Common myeloid progenitor, CD34-positive (primary cell): ENCODE data around the gene CLDND1.

Experiments used
- CTCF ChIA-PET: fragments of 350-600 bp; sonication (Branson Sonifier 250); formaldehyde crosslinking; loops from one replicate; lab custom pipeline; 2021; ENCODE audit warnings: antibody characterized with exemption; lab: Charles Lee
- POLR2A ChIA-PET: fragments of 350-600 bp; sonication (Branson Sonifier 250); formaldehyde crosslinking; loops from one replicate; lab custom pipeline; 2021; ENCODE audit warnings: antibody characterized with exemption; lab: Charles Lee
- DNase-seq, 3 donors: peaks; one replicate each; pipeline versions ENCODE4 v3.0.0 to v3.0.0-alpha.2; 2013
- H3K27ac ChIP-seq, 2 experiments: 1 replicate in 1 of 2; 2 replicates in 1 of 2; pipeline ENCODE4 v1.7.0; 2013; ENCODE audit warnings: inconsistent platforms in 2 of 2, low read length in 2 of 2, mild to moderate bottlenecking in 2 of 2, low read depth in 1 of 2, moderate library complexity in 1 of 2; ENCODE audit not compliant: severe bottlenecking in 2 of 2, insufficient read depth in 1 of 2, poor library complexity in 1 of 2
- H3K27me3 ChIP-seq, 5 experiments: replicated peaks in 2 of 5; 1 replicate in 3 of 5; 2 replicates in 2 of 5; pipeline versions ENCODE4 v1.6.1 to v1.7.0; 2013; ENCODE audit warnings: low read length in 4 of 5, mild to moderate bottlenecking in 2 of 5, moderate library complexity in 2 of 5, inconsistent platforms in 1 of 5; ENCODE audit not compliant: insufficient read depth in 5 of 5, control insufficient read depth in 4 of 5
- H3K36me3 ChIP-seq, 4 experiments: 1 replicate in 2 of 4; 2 replicates in 2 of 4; pipeline versions ENCODE4 v1.6.1 to v1.7.0; 2013; ENCODE audit warnings: low read length in 3 of 4, control low read depth in 1 of 4, mild to moderate bottlenecking in 1 of 4; ENCODE audit not compliant: control insufficient read depth in 4 of 4, insufficient read depth in 4 of 4
- H3K4me1 ChIP-seq, 4 experiments: 1 replicate in 3 of 4; 2 replicates in 1 of 4; pipeline versions ENCODE4 v1.6.1 to v1.7.1; 2013; ENCODE audit warnings: low read length in 3 of 4, mild to moderate bottlenecking in 3 of 4, control low read depth in 1 of 4, inconsistent platforms in 1 of 4, moderate library complexity in 1 of 4; ENCODE audit not compliant: control insufficient read depth in 4 of 4, insufficient read depth in 4 of 4; ENCODE audit errors: control extremely low read depth in 1 of 4
- H3K4me3 ChIP-seq, 7 experiments: 1 replicate in 4 of 7; 2 replicates in 3 of 7; pipeline versions ENCODE4 v1.5.1 to v1.7.0; 2013; ENCODE audit warnings: mild to moderate bottlenecking in 7 of 7, low read length in 6 of 7, moderate library complexity in 6 of 7, inconsistent platforms in 2 of 7, low read depth in 2 of 7, control low read depth in 1 of 7; ENCODE audit not compliant: insufficient read depth in 4 of 7, control insufficient read depth in 1 of 7; ENCODE audit errors: extremely low read depth in 1 of 7
- H3K9me3 ChIP-seq, 5 experiments: 1 replicate in 4 of 5; 2 replicates in 1 of 5; pipeline versions ENCODE4 v1.6.1 to v1.7.1; 2013; ENCODE audit warnings: low read length in 4 of 5, mild to moderate bottlenecking in 2 of 5, inconsistent platforms in 1 of 5, low read depth in 1 of 5, moderate library complexity in 1 of 5; ENCODE audit not compliant: control insufficient read depth in 4 of 5, insufficient read depth in 2 of 5; ENCODE audit errors: control extremely low read depth in 1 of 5
- WGBS: methylation state at CpG from one replicate; pipeline ENCODE4 v1.1.5; 2013; ENCODE audit not compliant: insufficient coverage; 5-methylcytosine and 5-hydroxymethylcytosine counted together

Gene CLDND1

DNA sequence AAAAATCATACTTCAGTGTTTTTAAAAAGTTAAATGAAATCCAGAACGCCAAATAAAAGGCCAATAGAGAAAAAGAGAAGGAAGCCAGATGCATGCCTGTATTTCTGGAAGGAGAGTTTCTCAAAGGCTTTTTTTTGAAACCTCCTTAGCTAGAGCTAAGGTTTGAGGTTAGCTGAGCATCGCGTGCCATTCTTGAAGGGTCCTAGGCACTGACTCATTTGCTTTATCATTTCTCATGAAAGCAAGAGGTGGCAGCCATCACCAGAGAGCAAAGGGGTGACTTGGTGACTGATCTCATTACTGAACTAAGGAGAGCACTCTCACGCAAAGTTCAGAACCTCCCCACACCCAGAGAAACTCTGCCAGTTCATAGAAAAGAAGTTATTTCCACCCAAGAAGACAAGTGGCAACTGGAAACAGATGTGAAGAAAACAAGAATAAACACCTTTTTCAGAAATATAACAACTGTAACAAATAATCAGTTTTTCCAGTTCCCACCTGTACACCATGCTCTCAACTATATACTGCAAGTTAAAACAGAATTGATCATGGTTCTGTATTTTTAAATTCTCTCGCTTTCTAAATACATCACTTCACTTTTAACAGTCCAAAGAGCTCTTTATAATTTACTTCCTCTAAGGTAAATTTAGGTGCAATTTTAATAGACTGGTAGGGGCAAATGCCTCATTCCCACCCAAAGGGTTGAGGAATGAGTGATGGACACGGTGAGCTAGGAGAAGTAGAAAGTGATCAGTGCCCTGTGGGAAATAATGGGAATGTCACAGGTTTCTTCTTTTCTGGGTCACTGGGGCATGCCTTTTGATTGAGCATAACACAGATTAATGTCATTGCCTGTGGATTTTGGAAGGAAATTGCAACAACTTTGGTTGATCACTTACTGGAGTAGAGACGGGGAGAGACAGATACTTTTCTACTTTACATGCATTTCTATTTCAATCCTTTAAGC, 33.7 kb upstream of the CLDND1 start:
- Histone ChIP-seq H3K27me3 (no peaks in the 10 kb centered on the region), H3K4me3 (peak overlapping the region in 1 of 7 experiments; percentile 48), H3K9me3 (no peaks in the 10 kb centered on the region), H3K36me3 (no peaks in the 10 kb centered on the region), H3K4me1 (peaks cover 0 to 68% (median 9%) of the 10 kb centered on the region in 4 experiments), H3K27ac (no peak overlapping the region)
- CTCF ChIA-PET = no interaction called here
- DNase-seq = peak; percentile 27 to 79 (median 78)
- POLR2A ChIA-PET = no interaction called here
- WGBS = 65% methylated on average over 3 of the region's 7 CpGs

DNA sequence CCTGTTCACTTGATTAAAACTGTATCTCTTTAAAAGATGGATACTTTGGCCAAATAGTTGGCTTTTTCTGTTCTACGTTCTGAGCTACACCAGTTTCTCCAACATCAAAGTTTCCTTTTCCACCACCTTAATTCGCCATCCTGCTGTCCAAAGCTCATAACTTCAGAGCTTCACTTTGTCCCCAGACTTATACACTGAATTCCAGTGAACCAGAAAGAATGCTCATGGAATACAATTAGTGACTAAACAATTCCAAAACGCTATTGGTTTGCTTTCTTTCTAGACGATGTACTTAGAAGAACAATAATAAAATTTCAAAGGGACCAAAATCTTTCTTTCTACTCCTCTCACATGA, 32.3 kb upstream of the CLDND1 start:
- WGBS = 82% methylated on average over 4 of the region's 4 CpGs
- ChIA-PET POLR2A (no interaction called here), CTCF (interaction anchor here (0.9 to 1.4 kb wide), 3 partner anchors 10 to 43 kb away, joined by 3 to 4 read pairs (median 3); no protein-coding TSS in a partner anchor)
- DNase-seq = no peak
- Histone ChIP-seq H3K4me3 (peak overlapping the region in 1 of 7 experiments; percentile 29), H3K27ac (no peak overlapping the region), H3K4me1 (peaks cover 0 to 79% (median 9%) of the 10 kb centered on the region in 4 experiments), H3K36me3 (no peaks in the 10 kb centered on the region), H3K27me3 (no peaks in the 10 kb centered on the region), H3K9me3 (no peaks in the 10 kb centered on the region)

DNA sequence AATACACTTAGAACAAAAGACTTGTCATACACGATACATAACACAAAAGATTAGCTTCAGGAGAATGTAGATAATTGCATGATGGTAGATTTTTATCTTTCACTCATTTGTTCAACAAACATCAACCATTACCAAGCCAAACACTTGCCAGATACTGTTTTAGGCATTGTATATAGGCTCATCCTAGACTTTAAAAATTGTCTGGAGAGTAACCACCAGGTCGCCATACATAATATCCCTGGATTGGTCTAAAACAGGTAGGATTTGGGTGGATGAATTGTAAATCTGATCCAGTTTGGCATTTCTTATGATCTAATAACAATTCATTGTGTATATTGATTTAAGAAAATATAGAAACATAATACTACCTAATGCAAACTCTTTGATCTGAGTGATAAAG, 31.9 kb upstream of the CLDND1 start:
- Histone ChIP-seq H3K27me3 (no peaks in the 10 kb centered on the region), H3K27ac (no peak overlapping the region), H3K4me1 (peaks cover 0 to 80% (median 9%) of the 10 kb centered on the region in 4 experiments), H3K4me3 (peak overlapping the region in 1 of 7 experiments; percentile 29), H3K36me3 (no peaks in the 10 kb centered on the region), H3K9me3 (no peaks in the 10 kb centered on the region)
- CTCF ChIA-PET = interaction anchor here (0.9 to 1.4 kb wide), 3 partner anchors 10 to 43 kb away, joined by 3 to 4 read pairs (median 3); no protein-coding TSS in a partner anchor
- no CpG with 5 or more reads among the region's 2 CpGs for WGBS
- no peak for DNase-seq
- POLR2A ChIA-PET = no interaction called here

DNA sequence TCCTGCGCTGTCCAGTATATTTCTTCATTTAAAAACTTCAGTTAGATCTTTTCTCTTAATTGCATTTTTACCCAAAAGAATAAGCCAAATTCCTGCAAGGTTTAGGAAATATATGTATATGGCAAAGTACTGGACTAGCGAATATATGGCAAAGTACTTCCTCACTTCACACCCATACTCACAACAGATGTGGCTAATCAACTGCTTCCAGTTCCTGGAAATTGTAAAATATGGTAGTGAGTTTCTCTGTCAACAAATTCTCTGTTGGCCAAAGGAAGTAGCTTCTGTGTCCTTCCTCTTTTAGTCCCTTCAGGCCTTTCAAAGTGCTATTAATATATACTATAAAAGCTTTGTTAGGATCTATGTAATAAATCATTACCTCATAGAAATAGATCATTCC, 31.1 kb upstream of the CLDND1 start:
- H3K4me1 ChIP-seq = peaks cover 0 to 81% (median 9%) of the 10 kb centered on the region in 4 experiments
- POLR2A ChIA-PET = no interaction called here
- no peaks in the 10 kb centered on the region for H3K9me3 ChIP-seq
- H3K36me3 ChIP-seq = no peaks in the 10 kb centered on the region
- CTCF ChIA-PET = interaction anchor here (1.2 kb wide), 1 partner anchor 33 kb away, joined by 3 read pairs; no protein-coding TSS in a partner anchor
- no CpG with 5 or more reads among the region's 2 CpGs for WGBS
- peak in 2 of 3 donors; percentile 33 to 49 for DNase-seq
- H3K27me3 ChIP-seq = no peaks in the 10 kb centered on the region
- H3K4me3 ChIP-seq = peak overlapping the region in 1 of 7 experiments; percentile 31
- no peak overlapping the region for H3K27ac ChIP-seq

DNA sequence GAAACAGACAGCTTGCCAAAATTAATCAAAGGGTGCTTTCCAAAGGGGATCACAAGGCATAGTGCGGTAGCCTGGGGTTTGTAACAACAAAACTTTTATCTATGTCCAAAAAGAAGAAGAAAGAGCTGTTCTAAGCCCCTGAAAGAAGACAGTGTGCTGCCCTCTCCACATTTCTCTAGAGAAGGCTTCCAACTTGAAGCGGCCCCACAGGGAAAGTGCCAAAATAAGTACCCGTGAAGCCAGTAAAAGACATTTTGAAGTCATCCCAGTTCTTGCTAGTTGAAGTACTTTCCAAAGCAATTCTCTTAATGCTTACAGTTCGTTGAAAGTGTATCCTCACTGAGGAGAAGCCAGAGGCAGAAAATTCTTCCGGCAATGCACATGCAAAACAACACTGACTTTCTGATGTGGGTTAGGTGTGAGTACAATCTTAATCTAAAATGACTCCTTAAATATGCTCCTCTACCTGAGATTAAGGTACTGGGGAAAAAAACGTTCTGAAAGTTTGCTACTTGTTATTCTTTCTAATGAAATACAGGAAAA, 30.4 kb upstream of the CLDND1 start:
- POLR2A ChIA-PET = no interaction called here
- Histone ChIP-seq H3K27ac (no peak overlapping the region), H3K36me3 (no peaks in the 10 kb centered on the region), H3K27me3 (no peaks in the 10 kb centered on the region), H3K4me3 (no peak overlapping the region), H3K4me1 (peaks cover 0 to 76% (median 9%) of the 10 kb centered on the region in 4 experiments), H3K9me3 (no peaks in the 10 kb centered on the region)
- DNase-seq = no peak
- 87% methylated on average over 4 of the region's 6 CpGs for WGBS
- CTCF ChIA-PET = no interaction called here

DNA sequence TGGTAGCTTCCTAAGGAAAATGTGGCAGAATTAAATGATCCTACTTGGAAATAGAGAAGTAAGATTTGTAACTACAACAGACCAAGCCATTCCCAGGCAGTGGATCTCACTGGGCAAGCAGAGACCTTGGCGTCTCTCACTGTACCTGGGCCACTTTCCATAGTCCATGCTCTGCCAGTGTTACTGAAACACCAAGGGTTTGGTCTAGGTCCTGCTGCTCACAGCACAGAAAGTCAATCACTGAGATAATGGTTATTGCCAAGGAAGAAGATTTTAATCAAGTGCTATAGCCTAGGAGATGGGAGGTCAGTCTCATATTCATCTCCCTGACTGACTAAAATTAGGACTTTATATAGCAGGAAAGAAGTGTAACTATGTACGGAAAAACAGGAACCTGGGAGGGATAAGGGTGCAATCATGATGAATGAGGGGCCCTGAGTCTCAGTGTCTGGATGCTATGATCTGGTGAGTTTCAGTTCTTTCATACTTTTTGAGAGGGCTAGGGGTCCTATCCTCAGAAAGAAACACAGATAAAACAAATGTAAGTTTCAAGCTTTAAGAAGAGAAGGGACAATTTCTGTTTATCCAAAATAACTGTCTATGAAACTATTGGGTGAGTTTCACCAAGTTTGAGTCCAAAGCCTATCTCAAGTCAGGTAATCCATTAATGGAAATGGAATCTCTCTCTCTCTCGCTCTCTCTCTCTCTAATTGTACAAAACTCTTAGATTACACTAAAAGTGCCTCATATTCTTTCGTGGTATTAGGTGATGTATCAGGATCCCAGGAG, 29.7 kb upstream of the CLDND1 start:
- DNase-seq = no peak
- no peaks in the 10 kb centered on the region for H3K36me3 ChIP-seq
- no peak overlapping the region for H3K4me3 ChIP-seq
- CTCF ChIA-PET = no interaction called here
- H3K27ac ChIP-seq = no peak overlapping the region
- H3K27me3 ChIP-seq = no peaks in the 10 kb centered on the region
- H3K9me3 ChIP-seq = no peaks in the 10 kb centered on the region
- POLR2A ChIA-PET = no interaction called here
- WGBS = 100% methylated on average over 2 of the region's 4 CpGs
- H3K4me1 ChIP-seq = peaks cover 0 to 71% (median 9%) of the 10 kb centered on the region in 4 experiments
